Keratinocyte (primary cell): ENCODE results near the gene ZNF490. TPM values are rescaled to one million over a fixed set of nuclear protein-coding genes. Genes with fewer than 3 reads are reported as not detected.

Experiments
- DNase-seq: peaks from one replicate; pipeline ENCODE4 v3.0.0-alpha.2; 2011; ENCODE audit warnings: low read depth, missing footprints, low spot score
- FAIRE-seq: peaks from 2 replicates; lab custom pipeline; 2011; peaks lifted over from hg19 to GRCh38; lab: Jason Lieb, UNC
- H2AFZ ChIP-seq: 2 replicates; pipeline ENCODE4 v1.6.0; 2012; ENCODE audit warnings: low read length, control low read depth, inconsistent platforms; ENCODE audit not compliant: control insufficient read depth
- H3K27ac ChIP-seq: 2 replicates; pipeline ENCODE4 v1.5.1; 2011; ENCODE audit warnings: low read length; ENCODE audit not compliant: control insufficient read depth, insufficient read depth
- H3K27me3 ChIP-seq: 3 replicates; pipeline ENCODE4 v1.6.0; 2011; ENCODE audit warnings: low read length; ENCODE audit not compliant: control insufficient read depth, insufficient read depth; ENCODE audit errors: extremely low read depth
- H3K36me3 ChIP-seq, 2 experiments: 2 replicates in 1 of 2; 3 replicates in 1 of 2; pipeline ENCODE4 v1.5.1; 2011; ENCODE audit warnings: low read length in 2 of 2, mild to moderate bottlenecking in 1 of 2; ENCODE audit not compliant: control insufficient read depth in 2 of 2, insufficient read depth in 2 of 2; ENCODE audit errors: extremely low read depth in 1 of 2
- H3K4me1 ChIP-seq: 3 replicates; pipeline ENCODE4 v1.5.1; 2011; ENCODE audit warnings: low read length; ENCODE audit not compliant: control insufficient read depth, insufficient read depth; ENCODE audit errors: extremely low read depth
- H3K4me2 ChIP-seq: 3 replicates; pipeline ENCODE4 v1.6.0; 2011; ENCODE audit warnings: low read depth, low read length; ENCODE audit not compliant: control insufficient read depth, insufficient read depth; ENCODE audit errors: extremely low read depth
- H3K4me3 ChIP-seq, 3 experiments: fragments of 200-600 bp in 1 of 3; sonication (generic) in 1 of 3; 2 replicates in 2 of 3; 3 replicates in 1 of 3; pipeline ENCODE4 v1.5.1; 2011 to 2016; ENCODE audit warnings: low read length in 3 of 3, mild to moderate bottlenecking in 3 of 3, control low read depth in 2 of 3, inconsistent platforms in 1 of 3, low read depth in 1 of 3, mixed read lengths in 1 of 3, mixed run types in 1 of 3, moderate library complexity in 1 of 3; ENCODE audit not compliant: control insufficient read depth in 2 of 3, insufficient read depth in 2 of 3; ENCODE audit errors: extremely low read depth in 1 of 3
- H3K79me2 ChIP-seq: 2 replicates; pipeline ENCODE4 v1.6.0; 2012; ENCODE audit warnings: low read length; ENCODE audit not compliant: control insufficient read depth, insufficient read depth
- H3K9ac ChIP-seq: 3 replicates; pipeline ENCODE4 v1.6.0; 2011; ENCODE audit warnings: low read length; ENCODE audit not compliant: control insufficient read depth, insufficient read depth; ENCODE audit errors: extremely low read depth
- H3K9me1 ChIP-seq: 3 replicates; pipeline ENCODE4 v1.6.0; 2011; ENCODE audit warnings: low read length; ENCODE audit not compliant: control insufficient read depth, insufficient read depth; ENCODE audit errors: extremely low read depth
- H3K9me3 ChIP-seq: 2 replicates; pipeline ENCODE4 v1.5.1; 2012; ENCODE audit warnings: low read depth, low read length; ENCODE audit not compliant: control insufficient read depth
- H4K20me1 ChIP-seq: 3 replicates; pipeline ENCODE4 v1.6.0; 2011; ENCODE audit warnings: low read length; ENCODE audit not compliant: control insufficient read depth, insufficient read depth; ENCODE audit errors: extremely low read depth
- EZH2 ChIP-seq: IDR thresholded peaks from one replicate; pipeline ENCODE4 v1.6.1; 2012; ENCODE audit warnings: inconsistent platforms, mild to moderate bottlenecking, low read length, moderate library complexity
- dilution Hi-C: fragments of 300-500 bp; cut with MboI; formaldehyde crosslinking; loops from one replicate; pipeline ENCODE4 v1.7.0; 2020; ENCODE audit warnings: low sequenced_read_pairs; ENCODE audit not compliant: extremely low pct_ligation_motif_present
- polyA plus RNA-seq, 5 experiments: library from polyadenylated mRNA; depleted of rRNA in 3 of 5; stranded (reverse) in 3 of 5; stranded (forward) in 1 of 5; unstranded in 1 of 5; fragments of >200 nt; gene quantifications; 1 replicate in 1 of 5; 2 replicates in 3 of 5; 3 replicates in 1 of 5; pipeline versions ENCODE4 v1.2.1 to v1.2.3, GENCODE V29; 2011 to 2012; ENCODE audit warnings: missing spikeins in 2 of 5, low read depth in 1 of 5, low replicate concordance in 1 of 5
- TF ChIP-seq, protein P1 (sequence below), 3 experiments: IDR thresholded peaks in 1 of 3; conservative IDR thresholded peaks in 1 of 3; optimal IDR thresholded peaks in 1 of 3; 2 replicates in 2 of 3; 3 replicates in 1 of 3; pipeline versions ENCODE3 to v1.5.1; 2011; ENCODE audit warnings: low read length in 3 of 3, mild to moderate bottlenecking in 3 of 3, moderate library complexity in 2 of 3, control low read depth in 1 of 3, inconsistent platforms in 1 of 3; ENCODE audit not compliant: insufficient read depth in 2 of 3; ENCODE audit errors: extremely low read depth in 1 of 3

Gene ZNF490
- polyA plus RNA-seq, 1 donor (not counting 4 experiments of a cell fraction or from before 2014, with no cell fraction given), result 3.2 TPM

DNA sequence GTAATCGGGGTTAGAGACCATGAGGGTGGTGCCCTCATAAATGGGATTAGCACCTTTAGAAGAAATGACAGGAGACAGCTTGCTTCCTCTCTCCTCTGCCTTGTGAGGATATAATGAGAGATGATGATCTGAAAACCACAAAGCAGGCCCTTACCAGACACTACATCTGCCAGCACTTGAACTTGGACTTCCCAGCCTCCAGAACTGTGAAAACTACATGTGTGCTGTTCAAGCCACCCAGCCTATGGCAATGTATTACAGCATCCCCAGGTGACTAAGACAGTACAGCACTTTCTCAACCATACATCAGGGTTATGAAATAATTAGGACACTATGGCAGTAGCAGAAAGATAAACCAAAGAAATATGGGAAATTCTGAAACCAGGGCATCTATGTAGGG lies 66.8 kb downstream of the ZNF490 start:
- no peaks in the 10 kb centered on the region for H3K27me3 ChIP-seq
- DNase-seq (no peak), FAIRE-seq (no peak)
- no peaks in the 10 kb centered on the region for H3K4me1 ChIP-seq
- dilution Hi-C loops, result no loop called here
- no peaks in the 10 kb centered on the region for H4K20me1 ChIP-seq
- H3K27ac ChIP-seq, result no peak overlapping the region
- H3K9me3 ChIP-seq, result peaks cover 3% of the 10 kb centered on the region
- no peak overlapping the region for H3K9ac ChIP-seq
- no peak overlapping the region for H3K4me2 ChIP-seq
- peaks cover 3 to 7% of the 10 kb centered on the region in 2 experiments for H3K36me3 ChIP-seq
- TF ChIP-seq, protein P1, sequence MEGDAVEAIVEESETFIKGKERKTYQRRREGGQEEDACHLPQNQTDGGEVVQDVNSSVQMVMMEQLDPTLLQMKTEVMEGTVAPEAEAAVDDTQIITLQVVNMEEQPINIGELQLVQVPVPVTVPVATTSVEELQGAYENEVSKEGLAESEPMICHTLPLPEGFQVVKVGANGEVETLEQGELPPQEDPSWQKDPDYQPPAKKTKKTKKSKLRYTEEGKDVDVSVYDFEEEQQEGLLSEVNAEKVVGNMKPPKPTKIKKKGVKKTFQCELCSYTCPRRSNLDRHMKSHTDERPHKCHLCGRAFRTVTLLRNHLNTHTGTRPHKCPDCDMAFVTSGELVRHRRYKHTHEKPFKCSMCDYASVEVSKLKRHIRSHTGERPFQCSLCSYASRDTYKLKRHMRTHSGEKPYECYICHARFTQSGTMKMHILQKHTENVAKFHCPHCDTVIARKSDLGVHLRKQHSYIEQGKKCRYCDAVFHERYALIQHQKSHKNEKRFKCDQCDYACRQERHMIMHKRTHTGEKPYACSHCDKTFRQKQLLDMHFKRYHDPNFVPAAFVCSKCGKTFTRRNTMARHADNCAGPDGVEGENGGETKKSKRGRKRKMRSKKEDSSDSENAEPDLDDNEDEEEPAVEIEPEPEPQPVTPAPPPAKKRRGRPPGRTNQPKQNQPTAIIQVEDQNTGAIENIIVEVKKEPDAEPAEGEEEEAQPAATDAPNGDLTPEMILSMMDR (optimal IDR thresholded peaks at IDR 0.05 in 1 of 3, IDR thresholded peaks at IDR 0.05 in 1 of 3, conservative IDR thresholded peaks at IDR 0.05 in 1 of 3; ENCODE audit: extremely low read depth in 1 of 3, insufficient read depth in 2 of 3, low read length in 3 of 3), result no peak
- no peak for TF ChIP-seq EZH2
- H2AFZ ChIP-seq, result no peak overlapping the region
- H3K79me2 ChIP-seq, result peaks cover 38% of the 10 kb centered on the region
- no peak overlapping the region for H3K4me3 ChIP-seq
- no peaks in the 10 kb centered on the region for H3K9me1 ChIP-seq

Other genes with a start within 250 kb of the ZNF490 start
- 0.53 to 0.89 TPM (median 0.70 TPM) in 3 replicates for gene ZNF442, start 245.1 kb downstream of the ZNF490 start, polyA plus RNA-seq
- gene ZNF799, start 209.5 kb downstream of the ZNF490 start, polyA plus RNA-seq, result 1.6 to 3.1 TPM (median 2.2 TPM) in 3 replicates
- gene ZNF443, start 169.8 kb downstream of the ZNF490 start, polyA plus RNA-seq, result 1.8 to 3.1 TPM (median 2.4 TPM) in 3 replicates
- gene ZNF709, start 126.0 kb downstream of the ZNF490 start, polyA plus RNA-seq, result 0.62 to 0.98 TPM (median 0.75 TPM) in 3 replicates
- 2.0 to 3.5 TPM (median 2.5 TPM) in 3 replicates for gene ZNF564, start 59.3 kb downstream of the ZNF490 start, polyA plus RNA-seq
- gene ZNF791, start 107 bp upstream of the ZNF490 start, polyA plus RNA-seq, result 8.1 to 11.5 TPM (median 10.3 TPM) in 3 replicates
- 17.0 to 30.1 TPM (median 21.1 TPM) in 3 replicates for gene MAN2B1, start 55.9 kb upstream of the ZNF490 start, polyA plus RNA-seq
- gene WDR83, start 56.0 kb upstream of the ZNF490 start, polyA plus RNA-seq, result 3.8 to 5.6 TPM (median 5.0 TPM) in 3 replicates
- 36.5 to 45.0 TPM (median 37.2 TPM) in 3 replicates for gene DHPS, start 71.1 kb upstream of the ZNF490 start, polyA plus RNA-seq
- not detected in 3 replicates for gene GNG14, start 77.2 kb upstream of the ZNF490 start, polyA plus RNA-seq
- gene FBXW9, start 85.8 kb upstream of the ZNF490 start, polyA plus RNA-seq, result 5.6 to 11.2 TPM (median 8.1 TPM) in 3 replicates
- 75.3 to 115 TPM (median 105 TPM) in 3 replicates for gene TNPO2, start 113.1 kb upstream of the ZNF490 start, polyA plus RNA-seq
- 148 to 170 TPM (median 153 TPM) in 3 replicates for gene TRIR, start 123.9 kb upstream of the ZNF490 start, polyA plus RNA-seq
- gene GET3, start 126.7 kb upstream of the ZNF490 start, polyA plus RNA-seq, result 104 to 173 TPM (median 138 TPM) in 3 replicates
- 0.03 TPM in 1 of 3 replicates, not detected in the others for gene BEST2, start 141.0 kb upstream of the ZNF490 start, polyA plus RNA-seq
- 19.0 to 27.4 TPM (median 21.9 TPM) in 3 replicates for gene HOOK2, start 164.7 kb upstream of the ZNF490 start, polyA plus RNA-seq
- 34.9 to 85.1 TPM (median 40.8 TPM) in 3 replicates for gene JUNB, start 180.7 kb upstream of the ZNF490 start, polyA plus RNA-seq
- 119 to 301 TPM (median 154 TPM) in 3 replicates for gene PRDX2, start 191.0 kb upstream of the ZNF490 start, polyA plus RNA-seq
- 0.41 to 6.6 TPM (median 2.9 TPM) in 3 replicates for gene THSD8, start 191.3 kb upstream of the ZNF490 start, polyA plus RNA-seq
- gene RNASEH2A, start 195.8 kb upstream of the ZNF490 start, polyA plus RNA-seq, result 12.7 to 32.5 TPM (median 19.7 TPM) in 3 replicates
- not detected in 3 replicates for gene RTBDN, start 223.8 kb upstream of the ZNF490 start, polyA plus RNA-seq
- 0.09 to 0.13 TPM (median 0.11 TPM) in 3 replicates for gene MAST1, start 227.7 kb upstream of the ZNF490 start, polyA plus RNA-seq